HG03175 (cell line): Measurements from ENCODE around the gene SEMA5B.

Source experiments
- ATAC-seq: cut with Tn5 transposase; IDR thresholded peaks from one replicate; pipeline ENCODE4 v1.9.1; 2021; ENCODE audit warnings: mild to moderate bottlenecking, moderate library complexity; ENCODE audit not compliant: unreplicated experiment

The SEMA5B gene

DNA sequence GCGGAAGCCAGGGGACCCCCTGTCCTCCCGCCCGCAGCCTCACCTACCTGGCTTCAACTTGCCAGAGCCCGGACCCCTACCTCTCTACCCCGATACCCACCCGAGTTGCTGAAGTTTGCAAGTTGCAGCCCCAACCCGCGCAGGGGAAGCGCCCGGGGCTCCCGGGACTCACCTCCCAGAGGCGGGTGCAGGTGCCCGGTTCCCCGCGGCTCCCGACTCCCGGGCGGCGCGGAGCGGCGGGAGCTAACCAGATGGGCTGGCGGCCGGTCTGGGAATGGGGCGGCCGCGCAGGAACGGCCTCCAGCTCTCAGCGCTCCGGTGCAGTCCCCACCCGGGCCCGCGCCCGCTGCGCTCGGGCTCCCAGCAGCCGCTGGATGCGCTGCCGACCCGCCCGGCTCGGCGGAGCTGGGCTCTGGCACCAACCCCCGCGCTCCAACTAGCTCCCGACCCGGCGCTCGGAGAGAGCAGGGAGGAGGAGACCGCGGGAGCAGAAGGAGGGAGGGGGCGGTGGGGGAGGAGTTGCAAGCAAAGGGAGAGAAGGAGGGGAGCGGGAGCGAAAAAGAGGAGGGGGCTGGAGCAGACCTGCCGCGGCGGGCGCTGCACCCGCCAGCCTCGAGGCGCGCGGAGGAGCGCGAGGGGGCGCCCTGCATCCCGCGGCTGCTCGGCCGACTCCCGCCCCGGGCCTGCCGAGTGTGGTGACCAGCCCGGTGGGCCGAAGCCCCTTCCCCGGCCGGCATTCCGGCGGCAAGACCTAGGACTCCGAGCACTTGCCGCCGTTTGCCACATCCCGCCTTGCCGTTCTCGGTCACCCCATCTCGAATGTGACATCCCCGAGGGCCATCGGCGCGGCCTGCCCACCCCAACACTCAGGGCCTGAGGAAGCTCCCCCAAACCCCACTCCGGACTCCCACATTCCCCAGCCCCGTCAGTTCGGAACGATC is at the start of gene SEMA5B:
SEMA5B (minus strand) TSS at position 472 of the 941 bp plus-strand sequence. CDS start 66,500 bp downstream, outside the sequence.
- no peak for ATAC-seq

DNA sequence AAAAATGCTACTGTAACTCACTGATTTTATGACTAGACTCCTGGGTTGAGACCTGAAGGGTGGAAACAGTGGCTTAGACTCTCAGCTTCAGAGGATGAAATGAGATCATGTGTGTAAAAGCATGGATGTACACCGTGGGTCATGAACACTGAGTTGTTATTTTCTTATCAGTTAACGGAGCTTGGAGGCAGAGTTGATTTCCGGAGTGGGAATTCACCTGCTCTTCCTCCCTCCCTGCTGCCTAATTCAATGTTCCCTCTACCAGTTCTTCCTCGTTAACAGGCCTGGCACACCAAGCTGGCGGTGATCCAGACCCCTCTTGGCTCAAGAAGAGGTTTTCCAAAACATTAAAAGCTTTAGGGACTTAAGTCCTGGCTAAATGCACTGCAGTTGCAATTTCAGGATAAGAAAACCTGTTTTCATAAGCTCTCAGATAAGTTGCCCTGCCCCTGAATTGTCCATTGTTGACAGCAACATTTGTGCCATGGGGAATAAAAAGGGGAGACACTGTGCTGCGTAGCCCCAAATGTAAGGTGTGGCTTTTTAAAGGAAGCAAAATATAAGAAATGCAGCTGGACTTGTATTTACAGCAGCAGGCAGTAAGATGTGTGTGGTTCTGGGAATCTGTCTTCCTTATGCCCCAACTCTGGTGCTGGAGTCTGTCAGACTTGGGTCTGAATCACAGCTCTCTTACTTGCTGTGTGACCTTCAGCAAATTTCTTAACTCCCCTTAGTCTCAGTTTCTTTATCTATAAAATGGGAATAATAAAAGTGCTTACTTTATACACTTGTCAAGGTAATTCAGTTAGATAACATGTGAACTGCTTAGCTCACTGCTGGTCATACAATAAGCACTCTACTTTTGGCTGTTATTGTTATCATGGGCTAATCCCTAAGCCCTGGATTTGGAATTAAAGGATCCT is 49.2 kb upstream of the SEMA5B start:
- no peak for ATAC-seq

DNA sequence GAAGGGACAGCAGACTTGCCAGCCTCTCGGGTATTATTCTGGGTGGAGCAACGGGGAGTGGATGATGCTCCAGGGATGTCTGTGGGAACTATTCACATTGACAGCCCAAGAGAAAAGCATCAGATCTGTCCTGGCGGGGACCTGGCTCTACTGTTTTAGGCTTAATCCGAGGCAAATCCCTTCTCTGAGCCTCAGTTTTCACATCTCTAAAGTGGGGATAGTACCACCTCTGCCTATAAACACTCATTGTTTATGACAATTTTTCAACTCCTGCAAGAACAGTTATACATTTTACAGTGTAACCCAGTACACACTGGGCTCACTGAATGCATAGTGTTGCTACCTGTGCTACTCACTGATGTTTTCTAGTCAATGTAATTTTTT is 48.5 kb upstream of the SEMA5B start:
- no peak for ATAC-seq

DNA sequence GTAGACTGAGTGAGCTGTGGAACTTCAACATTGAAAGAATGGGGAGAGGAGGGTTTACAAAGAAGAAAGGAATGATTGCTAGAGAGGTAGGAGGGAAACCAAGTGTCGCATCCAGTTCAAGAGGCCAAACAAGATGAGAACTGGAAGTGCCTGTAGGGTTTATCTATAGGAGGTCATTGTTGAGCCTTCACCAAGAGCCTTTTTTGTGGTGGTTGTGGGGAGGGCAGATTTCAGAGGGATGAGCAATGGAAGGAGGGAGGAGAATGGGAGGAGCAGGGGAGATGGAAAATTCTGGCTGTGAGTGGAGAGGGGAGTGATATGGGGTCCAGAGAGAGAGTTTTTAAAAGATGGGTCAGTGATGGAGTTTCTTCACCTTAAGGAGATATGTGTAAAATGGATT is 47.8 kb upstream of the SEMA5B start:
- ATAC-seq, result no peak

DNA sequence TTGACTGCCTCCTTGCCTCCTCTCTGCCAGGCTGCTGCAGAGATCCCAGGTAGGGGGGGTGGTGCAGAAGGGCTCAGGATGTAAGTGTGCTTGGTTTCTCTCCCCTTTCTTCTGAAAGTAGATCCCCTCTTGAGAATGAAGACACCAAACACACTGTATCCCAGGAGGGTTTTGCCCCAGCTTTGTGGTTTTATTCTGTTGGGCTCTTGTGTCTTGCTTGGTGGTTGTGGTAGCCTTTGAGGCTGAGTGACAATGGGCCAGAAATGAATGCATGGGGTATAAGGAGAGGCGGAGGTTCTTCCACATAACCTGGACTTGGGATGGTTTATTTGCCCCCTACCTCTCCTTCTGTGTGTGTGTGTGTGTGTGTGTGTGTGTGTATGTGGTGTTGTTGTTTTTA is 45.0 kb upstream of the SEMA5B start:
- no peak for ATAC-seq

DNA sequence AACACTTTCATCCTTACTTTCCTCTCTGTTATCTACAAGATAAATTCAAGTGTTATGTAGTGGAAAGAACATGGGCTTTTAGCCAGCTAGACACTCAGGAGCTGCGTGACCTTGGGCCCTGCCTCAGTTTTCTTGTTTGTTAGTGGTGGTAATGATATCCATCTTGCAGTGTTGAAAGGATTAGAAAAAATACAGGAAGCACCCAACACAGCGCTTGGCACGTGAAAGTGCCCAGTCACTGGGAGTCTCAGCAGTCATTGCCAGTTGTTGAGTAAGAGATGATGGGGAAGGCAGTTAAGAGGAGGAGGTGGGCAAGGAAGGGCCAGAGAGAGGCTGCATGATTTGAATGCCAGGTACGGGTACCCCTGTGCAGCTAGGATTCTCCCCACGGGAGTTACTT is 44.6 kb upstream of the SEMA5B start:
- ATAC-seq, result no peak

DNA sequence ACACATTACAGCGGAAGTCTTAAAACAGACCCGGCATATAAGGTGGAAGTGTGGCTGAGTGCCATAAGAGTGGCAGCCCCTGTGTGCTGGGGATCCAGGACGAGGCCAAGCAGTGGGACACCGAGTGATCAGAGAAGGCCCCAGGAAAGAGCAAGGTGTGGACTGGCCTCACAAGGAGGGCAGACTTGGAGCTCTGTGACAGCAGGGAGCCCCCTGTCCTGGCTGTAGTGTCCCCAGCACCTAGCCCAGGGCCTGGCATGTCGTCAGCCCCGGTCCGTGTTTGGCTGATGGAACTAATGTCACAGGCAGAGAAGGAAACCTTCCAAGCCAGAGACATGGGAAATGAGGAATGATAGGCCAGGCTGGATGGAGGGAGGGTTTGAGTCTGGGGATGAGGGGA is 44.0 kb upstream of the SEMA5B start:
- no peak for ATAC-seq

DNA sequence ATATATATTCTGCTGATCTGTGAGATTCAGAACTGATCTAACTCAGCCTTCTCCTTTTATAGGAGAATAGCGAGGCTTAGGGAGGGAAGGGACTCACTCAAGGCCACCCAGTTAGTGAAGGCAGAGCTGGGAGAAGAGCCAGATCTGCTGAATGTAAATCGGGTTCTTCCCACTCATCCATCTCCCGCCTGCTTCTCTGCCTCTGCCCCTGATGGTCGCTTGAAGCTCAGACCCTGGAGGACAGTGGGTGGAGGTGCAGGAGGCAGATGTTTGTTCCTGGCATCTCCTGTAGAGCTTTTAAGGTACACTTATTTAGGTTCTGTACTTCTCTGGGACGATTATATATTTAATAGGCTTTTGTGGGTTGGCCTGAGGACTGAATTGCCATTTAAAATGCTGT is 43.6 kb upstream of the SEMA5B start:
- no peak for ATAC-seq

- no peak for ATAC-seq
These were observed 42.9 kb upstream of the SEMA5B start for GRCh38 chr3:123070510-123070909.

GRCh38 chr3:123068601-123069381 is 41.2 kb upstream of the SEMA5B start:
- ATAC-seq, result no peak

DNA sequence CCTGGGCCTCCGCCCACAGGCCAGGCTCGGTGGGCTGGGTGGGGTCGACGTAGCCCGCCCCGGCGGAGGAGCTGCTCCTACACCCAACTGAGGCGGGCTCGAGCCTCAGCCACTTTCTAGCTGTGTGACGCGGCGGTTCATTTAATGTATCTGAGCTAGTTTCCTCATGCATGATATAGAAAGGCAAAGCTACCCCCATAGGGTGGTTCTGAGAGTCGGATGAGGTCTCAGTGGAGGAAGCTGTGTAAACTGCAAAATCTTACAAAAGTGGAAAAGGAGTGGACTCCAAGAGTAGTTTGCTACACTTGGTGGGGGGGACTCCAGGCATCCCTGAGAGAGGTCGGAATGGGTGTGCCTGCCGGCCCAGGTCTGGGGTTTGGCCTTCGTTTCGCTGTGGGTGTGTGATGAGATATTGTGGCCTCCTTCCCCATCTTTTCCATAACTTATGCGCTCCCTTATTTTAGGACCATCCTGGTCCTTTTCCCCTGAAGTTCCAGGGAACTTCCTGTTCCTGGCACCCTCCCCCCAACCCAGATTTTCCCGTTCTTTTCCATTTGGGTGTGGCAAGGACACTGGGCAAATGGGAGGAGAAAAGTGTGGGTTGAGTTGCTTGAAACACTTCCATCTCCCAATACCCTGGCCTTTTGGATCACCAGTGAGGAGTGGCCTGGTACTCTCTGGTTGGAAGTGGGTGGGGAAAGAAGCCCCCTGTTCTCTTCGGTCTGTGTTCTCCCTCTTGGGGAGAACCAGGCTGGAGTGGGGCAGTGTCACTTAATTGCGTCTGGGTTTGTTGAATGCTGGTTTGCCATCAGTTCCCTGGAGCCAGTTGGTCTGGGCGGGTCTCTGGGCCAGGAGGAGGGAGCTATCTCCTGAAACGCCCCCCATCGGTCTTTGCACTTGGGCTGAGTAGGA is 40.4 kb upstream of the SEMA5B start:
- peak; percentile 25 for ATAC-seq

DNA sequence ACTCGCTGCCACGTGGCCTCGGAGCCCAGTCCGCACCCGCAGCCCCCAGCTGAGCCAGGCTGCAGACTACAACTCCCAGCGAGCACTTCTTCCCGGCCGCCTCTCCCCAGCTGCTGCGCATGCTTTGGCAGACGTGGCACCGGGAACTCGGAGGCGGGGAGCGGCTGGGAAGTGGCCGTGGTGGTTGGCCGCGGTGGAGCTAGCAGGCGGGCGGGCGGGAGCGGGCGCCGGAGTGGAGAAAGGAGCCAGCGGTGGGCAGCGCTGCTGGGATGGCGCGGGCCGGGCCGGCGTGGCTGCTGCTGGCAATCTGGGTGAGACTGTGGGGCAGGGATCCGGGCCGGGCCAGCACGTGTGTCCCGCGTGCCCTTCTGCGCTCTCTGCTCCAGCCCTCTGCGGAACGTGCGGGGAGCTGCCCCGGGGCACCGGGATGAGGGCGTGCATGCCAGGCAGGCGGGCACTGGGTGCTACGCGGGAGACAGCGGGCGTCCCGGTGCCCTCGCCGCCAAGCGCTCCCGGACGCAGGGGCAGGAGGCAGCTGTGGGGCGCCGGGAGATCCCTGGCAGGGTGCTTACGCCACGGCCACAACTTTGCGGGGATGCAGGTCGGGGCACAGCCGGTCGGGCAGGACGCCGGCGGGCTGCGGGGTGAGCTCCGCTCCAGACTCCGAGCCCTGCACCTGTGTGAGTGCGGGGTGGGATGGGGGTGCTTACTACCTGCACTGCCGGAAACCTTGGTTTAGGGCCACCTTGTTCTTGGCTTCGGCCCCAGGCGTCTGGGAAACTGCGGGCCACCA is 39.5 kb upstream of the SEMA5B start, which contains the start of gene PDIA5:
PDIA5 (plus strand) TSS at position 130 of the 793 bp plus-strand sequence; CDS start at position 270, 140 bp downstream.
- ATAC-seq, result peak; percentile 86

DNA sequence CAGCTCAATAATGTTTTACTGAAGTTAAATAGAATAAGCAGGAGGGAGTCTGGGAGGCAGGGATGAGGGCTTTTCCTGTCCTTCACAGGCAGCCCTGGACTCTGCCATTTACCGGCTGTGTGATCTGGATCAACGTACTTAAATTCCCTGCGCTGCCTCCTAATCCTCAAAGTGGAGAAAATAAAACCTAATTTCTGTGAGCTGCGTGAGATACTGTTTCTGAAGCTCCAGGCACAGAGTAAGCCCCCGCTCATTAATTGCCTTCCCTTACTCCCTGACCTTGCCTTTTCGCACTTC is 39.0 kb upstream of the SEMA5B start:
- ATAC-seq, result no peak

DNA sequence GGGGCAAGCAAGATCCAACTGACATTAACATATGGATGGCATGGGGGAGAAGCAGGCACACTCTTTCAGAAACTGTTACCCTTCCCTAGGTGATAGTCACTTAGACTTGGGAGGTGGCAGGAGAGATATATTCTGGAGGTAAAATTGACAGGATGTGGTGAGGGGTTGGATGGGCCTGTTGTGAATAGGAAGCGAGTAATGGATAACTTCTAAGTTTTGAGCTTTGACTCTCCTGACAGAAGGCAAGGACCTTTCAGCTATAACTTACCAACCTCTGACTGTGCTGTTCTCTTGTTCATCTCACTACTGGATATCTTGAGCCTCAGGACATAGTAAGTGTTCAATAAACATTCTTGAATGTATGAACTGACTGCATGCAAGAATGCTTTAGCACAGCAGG is 37.4 kb upstream of the SEMA5B start:
- no peak for ATAC-seq

DNA sequence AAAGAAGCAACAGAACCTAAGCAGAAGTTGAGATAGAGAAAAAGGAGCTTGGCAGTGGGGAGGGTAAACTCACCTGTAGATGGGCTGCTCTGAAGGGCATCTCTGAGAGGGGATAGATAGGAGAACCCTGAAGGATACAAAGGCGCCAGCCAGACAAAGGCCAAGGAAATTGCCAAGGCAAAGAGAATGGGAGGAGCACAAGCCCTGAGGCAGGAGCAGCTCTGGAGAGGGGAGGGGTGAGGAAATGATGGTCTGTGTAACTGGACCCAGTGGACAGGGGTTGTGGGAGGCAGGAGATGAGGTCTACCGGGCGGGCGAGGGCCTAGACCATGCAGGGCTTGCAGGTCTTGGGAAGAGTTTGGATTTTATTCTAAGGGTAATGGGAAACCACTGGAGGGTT is 36.9 kb upstream of the SEMA5B start:
- ATAC-seq, result no peak

- no peak for ATAC-seq
These were observed 35.5 kb upstream of the SEMA5B start for GRCh38 chr3:123063034-123063433.

GRCh38 chr3:123061856-123062255 is 34.3 kb upstream of the SEMA5B start:
- ATAC-seq, result no peak

GRCh38 chr3:123060054-123060453 is 32.5 kb upstream of the SEMA5B start:
- ATAC-seq, result no peak

DNA sequence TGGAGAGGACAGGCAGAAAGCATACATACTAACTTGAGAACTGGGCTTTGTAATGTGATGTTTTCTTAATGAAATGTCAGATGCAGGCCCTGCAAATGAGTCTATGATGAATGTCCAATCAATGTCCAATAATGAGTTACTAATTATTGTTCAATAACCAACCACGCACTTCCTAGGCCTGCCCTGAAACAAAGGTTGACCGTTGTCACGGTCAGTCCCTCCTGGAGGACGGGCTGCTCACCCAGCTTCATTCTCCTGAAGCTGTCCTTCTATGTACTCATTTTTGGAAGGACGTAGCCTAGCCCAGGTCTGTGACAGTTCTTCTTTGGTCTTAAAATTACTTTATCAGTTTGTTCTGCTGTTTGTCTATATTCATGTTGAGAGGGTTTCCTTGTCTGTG is 30.9 kb upstream of the SEMA5B start:
- no peak for ATAC-seq
